NT2/D1 (cell line): ENCODE results near the gene B4GALNT4.

Experiments used
- SUZ12 ChIP-seq: IDR thresholded peaks from 2 replicates; pipeline ENCODE4 v1.6.1; 2011; ENCODE audit not compliant: insufficient read length, insufficient read depth; ENCODE audit errors: extremely low read depth
- YY1 ChIP-seq: IDR thresholded peaks from 2 replicates; pipeline ENCODE4 v1.6.1; 2011; ENCODE audit not compliant: insufficient read length, insufficient read depth
- ZNF274 ChIP-seq: IDR thresholded peaks from 2 replicates; pipeline ENCODE4 v1.6.1; 2011; ENCODE audit warnings: mild to moderate bottlenecking, low read depth, low read length

DNA sequence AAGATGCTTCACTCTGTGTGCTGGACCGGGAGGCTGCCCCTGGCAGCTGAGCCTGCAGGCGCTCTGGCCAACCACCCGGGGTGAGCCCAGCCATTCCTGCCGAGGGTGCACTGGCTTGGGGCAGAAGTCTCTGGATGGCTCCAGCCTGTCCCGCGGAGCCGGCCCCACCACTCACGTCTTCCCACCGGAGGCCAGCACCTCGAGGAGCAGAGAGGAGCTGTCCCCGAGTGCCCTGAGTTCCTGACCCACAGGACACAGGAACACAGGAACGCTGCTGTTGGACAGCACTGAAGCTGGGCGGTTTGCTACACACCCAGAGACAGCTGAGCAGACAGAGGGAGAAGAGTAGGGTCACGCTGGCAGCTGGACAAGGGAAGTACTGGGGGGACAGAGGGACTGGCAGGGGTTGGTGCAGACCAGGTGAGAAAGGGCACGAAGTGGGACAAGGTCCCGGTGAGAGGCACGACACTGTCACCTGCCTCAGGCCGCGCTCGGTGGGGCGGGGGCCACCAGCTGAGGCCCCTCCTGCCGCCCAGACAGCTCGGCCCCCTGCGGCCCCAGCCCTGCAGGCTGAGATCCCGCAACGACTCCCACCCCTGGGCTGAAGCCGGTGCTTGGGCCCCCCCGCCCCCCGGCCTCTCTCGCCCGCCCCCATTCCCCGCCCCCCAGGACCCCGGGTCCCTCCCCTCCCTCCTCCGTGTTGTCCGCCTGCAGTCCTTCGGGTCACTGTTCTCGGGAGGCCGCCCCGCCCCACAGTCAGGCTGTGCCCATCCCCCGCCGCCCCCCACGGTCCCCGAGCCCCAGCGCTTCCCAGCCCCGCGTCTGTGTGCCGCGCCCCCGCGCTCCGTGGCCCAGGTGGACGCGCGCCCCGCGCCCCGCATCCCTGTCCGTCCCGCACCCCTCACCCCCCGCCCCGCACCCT, 624 bp upstream of the B4GALNT4 start:
- no peak for TF ChIP-seq YY1
- no peak for TF ChIP-seq ZNF274
- no peak for TF ChIP-seq SUZ12
